Astrocyte (in vitro differentiated cells and primary cell): Measurements from ENCODE around the gene SERTM1. TPM values are rescaled to one million over a fixed set of nuclear protein-coding genes. Genes with fewer than 3 reads are reported as not detected.
A peak's percentile ranks its signal among the peaks of the same experiment; 100 is the strongest.

Experiments used
- DNase-seq: peaks from one replicate; pipeline ENCODE4 v3.0.0-alpha.2; 2010; ENCODE audit warnings: low read depth
- FAIRE-seq: peaks from 2 replicates; lab custom pipeline; 2011; peaks lifted over from hg19 to GRCh38; lab: Jason Lieb, UNC
- H2AFZ ChIP-seq: 2 replicates; pipeline ENCODE4 v1.6.0; 2012; ENCODE audit warnings: low read depth, low read length, inconsistent platforms
- H3K27ac ChIP-seq: 2 replicates; pipeline ENCODE4 v1.5.1; 2011; ENCODE audit warnings: low read depth, low read length, inconsistent platforms
- H3K27me3 ChIP-seq: 2 replicates; pipeline ENCODE4 v1.6.0; 2011; ENCODE audit warnings: low read length, inconsistent platforms; ENCODE audit not compliant: insufficient read depth
- H3K36me3 ChIP-seq: 2 replicates; pipeline ENCODE4 v1.5.1; 2011; ENCODE audit warnings: low read length, inconsistent platforms; ENCODE audit not compliant: insufficient read depth
- H3K4me1 ChIP-seq: 2 replicates; pipeline ENCODE4 v1.5.1; 2011; ENCODE audit warnings: low read length, inconsistent platforms; ENCODE audit not compliant: insufficient read depth
- H3K4me2 ChIP-seq: 2 replicates; pipeline ENCODE4 v1.6.0; 2012; ENCODE audit warnings: low read length, inconsistent platforms
- H3K4me3 ChIP-seq: 2 replicates; pipeline ENCODE4 v1.5.1; 2011; ENCODE audit warnings: low read depth, mild to moderate bottlenecking, low read length, inconsistent platforms; ENCODE audit not compliant: insufficient read depth
- H3K79me2 ChIP-seq: 2 replicates; pipeline ENCODE4 v1.6.0; 2012; ENCODE audit warnings: mild to moderate bottlenecking, low read length, inconsistent platforms; ENCODE audit not compliant: insufficient read depth
- H3K9ac ChIP-seq: 2 replicates; pipeline ENCODE4 v1.6.0; 2012; ENCODE audit warnings: mild to moderate bottlenecking, low read length, inconsistent platforms
- H3K9me3 ChIP-seq: 2 replicates; pipeline ENCODE4 v1.5.1; 2012; ENCODE audit warnings: low read depth, mild to moderate bottlenecking, low read length, inconsistent platforms; ENCODE audit not compliant: insufficient read depth
- H4K20me1 ChIP-seq: 2 replicates; pipeline ENCODE4 v1.6.0; 2012; ENCODE audit warnings: low read length, inconsistent platforms; ENCODE audit not compliant: insufficient read depth
- H3K27ac Mint-ChIP-seq: one replicate; pipeline ENCODE4 v1.8.0; 2021; ENCODE audit warnings: mild to moderate bottlenecking, mixed read lengths; ENCODE audit not compliant: unreplicated experiment
- H3K27me3 Mint-ChIP-seq: one replicate; pipeline ENCODE4 v1.8.0; 2021; ENCODE audit warnings: low read depth, mixed read lengths; ENCODE audit not compliant: unreplicated experiment
- H3K36me3 Mint-ChIP-seq: one replicate; pipeline ENCODE4 v1.8.0; 2021; ENCODE audit warnings: low read depth, mixed read lengths; ENCODE audit not compliant: unreplicated experiment
- H3K4me1 Mint-ChIP-seq: one replicate; pipeline ENCODE4 v1.8.0; 2021; ENCODE audit warnings: low read depth, mixed read lengths; ENCODE audit not compliant: unreplicated experiment
- H3K4me3 Mint-ChIP-seq: one replicate; pipeline ENCODE4 v1.8.0; 2021; ENCODE audit warnings: mild to moderate bottlenecking, moderate library complexity, mixed read lengths; ENCODE audit not compliant: unreplicated experiment
- H3K9me3 Mint-ChIP-seq: one replicate; pipeline ENCODE4 v1.8.0; 2021; ENCODE audit warnings: mild to moderate bottlenecking, mixed read lengths; ENCODE audit not compliant: unreplicated experiment
- CTCF ChIP-seq: IDR thresholded peaks from 2 replicates; pipeline ENCODE4 v1.5.1; 2011; ENCODE audit warnings: low read depth, mild to moderate bottlenecking, inconsistent platforms, low read length, moderate library complexity; ENCODE audit not compliant: insufficient read depth
- EZH2 ChIP-seq: IDR thresholded peaks from 2 replicates; pipeline ENCODE4 v1.6.1; 2012; ENCODE audit warnings: mild to moderate bottlenecking, low read length, inconsistent platforms; ENCODE audit not compliant: insufficient read depth
- total RNA-seq: library from RNA; stranded (reverse); gene quantifications from 2 replicates; pipeline ENCODE4 v1.2.1, GENCODE V29; 2021

SERTM1 gene
- total RNA-seq, 1 donor from 2014 or later = 0.34 TPM

GRCh38 chr13:36685927-36686326 lies 12.1 kb downstream of the SERTM1 start:
- Histone ChIP-seq H3K4me3 (no peak overlapping the region), H3K27me3 (no peaks in the 10 kb centered on the region), H3K9me3 (no peaks in the 10 kb centered on the region), H3K4me1 (no peaks in the 10 kb centered on the region), H4K20me1 (no peaks in the 10 kb centered on the region), H3K27ac (no peak overlapping the region), H2AFZ (no peak overlapping the region), H3K79me2 (no peaks in the 10 kb centered on the region), H3K9ac (no peak overlapping the region), H3K4me2 (no peak overlapping the region), H3K36me3 (no peaks in the 10 kb centered on the region)
- no peak for FAIRE-seq
- TF ChIP-seq CTCF = no peak
- no peak for TF ChIP-seq EZH2
- H3K9me3 Mint-ChIP-seq = no peaks in the 10 kb centered on the region
- H3K27ac Mint-ChIP-seq = peak overlapping the region; percentile 82
- H3K4me1 Mint-ChIP-seq = peaks cover 18% of the 10 kb centered on the region
- peaks cover 2% of the 10 kb centered on the region for H3K27me3 Mint-ChIP-seq
- DNase-seq = peak; percentile 73
- H3K36me3 Mint-ChIP-seq = no peaks in the 10 kb centered on the region
- H3K4me3 Mint-ChIP-seq = no peak overlapping the region

- TF ChIP-seq EZH2 (no peak), CTCF (no peak)
- H3K36me3 ChIP-seq = no peaks in the 10 kb centered on the region
- no peaks in the 10 kb centered on the region for H4K20me1 ChIP-seq
- Mint-ChIP-seq H3K4me1 (no peaks in the 10 kb centered on the region), H3K36me3 (no peaks in the 10 kb centered on the region), H3K4me3 (no peak overlapping the region), H3K9me3 (no peaks in the 10 kb centered on the region), H3K27ac (no peak overlapping the region), H3K27me3 (peaks cover 18% of the 10 kb centered on the region)
- H2AFZ ChIP-seq = no peak overlapping the region
- H3K27ac ChIP-seq = no peak overlapping the region
- peaks cover 4% of the 10 kb centered on the region for H3K27me3 ChIP-seq
- no peaks in the 10 kb centered on the region for H3K79me2 ChIP-seq
- no peaks in the 10 kb centered on the region for H3K4me1 ChIP-seq
- no peak overlapping the region for H3K4me2 ChIP-seq
- H3K4me3 ChIP-seq = no peak overlapping the region
- H3K9ac ChIP-seq = no peak overlapping the region
- no peak for FAIRE-seq
- DNase-seq = no peak
- H3K9me3 ChIP-seq = no peaks in the 10 kb centered on the region
These were observed 22.7 kb downstream of the SERTM1 start for GRCh38 chr13:36696410-36697010.

GRCh38 chr13:36700170-36700569 lies 26.4 kb downstream of the SERTM1 start:
- Histone ChIP-seq H3K4me2 (no peak overlapping the region), H3K36me3 (no peaks in the 10 kb centered on the region), H3K4me3 (no peak overlapping the region), H3K4me1 (no peaks in the 10 kb centered on the region), H3K27me3 (no peaks in the 10 kb centered on the region), H3K27ac (no peak overlapping the region), H4K20me1 (no peaks in the 10 kb centered on the region), H3K79me2 (no peaks in the 10 kb centered on the region), H3K9ac (no peak overlapping the region), H2AFZ (no peak overlapping the region), H3K9me3 (no peaks in the 10 kb centered on the region)
- Mint-ChIP-seq H3K4me1 (peaks cover 5% of the 10 kb centered on the region), H3K27ac (no peak overlapping the region), H3K27me3 (peaks cover 10% of the 10 kb centered on the region), H3K9me3 (no peaks in the 10 kb centered on the region), H3K4me3 (no peak overlapping the region), H3K36me3 (no peaks in the 10 kb centered on the region)
- DNase-seq (no peak), FAIRE-seq (no peak)
- TF ChIP-seq CTCF = no peak
- no peak for TF ChIP-seq EZH2
